MV-4-11 (cell line): ENCODE measurements around the gene SEC22A.

Source experiments
- DNase-seq: peaks from one replicate; lab custom pipeline; 2025; lab: John Stamatoyannopoulos, UW

SEC22A gene

GRCh38 chr3:123201557-123202427 lies at the start of gene SEC22A:
Gene SEC22A, plus strand, starts transcription at chr3:123201943. Its CDS starts 7,275 bp downstream, at chr3:123209218.
- DNase-seq: peak; percentile 88

GRCh38 chr3:123152687-123153086 lies 49.1 kb upstream of the SEC22A start:
- peak; percentile 50 for DNase-seq

GRCh38 chr3:123153125-123154019 lies 48.4 kb upstream of the SEC22A start:
- DNase-seq: peak; percentile 38

- DNase-seq: peak; percentile 31
Measured at GRCh38 chr3:123154020-123154985, 47.4 kb upstream of the SEC22A start.

- no peak for DNase-seq
Measured at GRCh38 chr3:123155471-123156011, 46.2 kb upstream of the SEC22A start.

GRCh38 chr3:123156276-123156995 lies 45.3 kb upstream of the SEC22A start:
- no peak for DNase-seq

GRCh38 chr3:123157209-123157597 lies 44.5 kb upstream of the SEC22A start:
- no peak for DNase-seq

GRCh38 chr3:123157598-123158287 lies 44.0 kb upstream of the SEC22A start:
- DNase-seq: no peak

GRCh38 chr3:123158330-123158729 lies 43.4 kb upstream of the SEC22A start:
- DNase-seq: no peak

- no peak for DNase-seq
Measured at GRCh38 chr3:123158899-123159390, 42.8 kb upstream of the SEC22A start.

- DNase-seq: no peak
Measured at GRCh38 chr3:123159926-123160635, 41.7 kb upstream of the SEC22A start.

- no peak for DNase-seq
Measured at GRCh38 chr3:123161167-123161566, 40.6 kb upstream of the SEC22A start.

- DNase-seq: no peak
Measured at GRCh38 chr3:123163141-123163540, 38.6 kb upstream of the SEC22A start.

- DNase-seq: no peak
Measured at GRCh38 chr3:123165163-123165562, 36.6 kb upstream of the SEC22A start.

GRCh38 chr3:123167686-123168085 lies 34.1 kb upstream of the SEC22A start:
- DNase-seq: no peak

GRCh38 chr3:123168122-123168521 lies 33.6 kb upstream of the SEC22A start:
- no peak for DNase-seq

- DNase-seq: no peak
Measured at GRCh38 chr3:123168605-123169004, 33.1 kb upstream of the SEC22A start.

GRCh38 chr3:123169492-123169929 lies 32.2 kb upstream of the SEC22A start:
- no peak for DNase-seq

GRCh38 chr3:123169930-123170329 lies 31.8 kb upstream of the SEC22A start:
- no peak for DNase-seq
